K562 (cell line): ENCODE results near the gene VWDE. TPM values are rescaled to one million over a fixed set of nuclear protein-coding genes. Genes with fewer than 3 reads are reported as not detected.

Experiments
- CBX8 ChIP-seq: fragments of 200-600 bp; sonication (generic); IDR thresholded peaks from 2 replicates; pipeline ENCODE4 v1.6.1; 2012; ENCODE audit warnings: borderline replicate concordance, mixed run types, low read depth, mild to moderate bottlenecking, moderate library complexity, mixed read lengths, low read length, control low read depth, inconsistent platforms; ENCODE audit not compliant: poor library complexity, severe bottlenecking; ENCODE audit errors: extremely low read depth
- CHD4 ChIP-seq: fragments of 200-600 bp; sonication (generic); IDR thresholded peaks from 3 replicates; pipeline ENCODE4 v1.6.1; 2012; ENCODE audit warnings: low read depth, mild to moderate bottlenecking, mixed read lengths, low read length, inconsistent platforms; ENCODE audit not compliant: insufficient read depth, insufficient replicate concordance, poor library complexity, severe bottlenecking
- ESRRB ChIP-seq: fragments of 250-450 bp; sonication (Bioruptor Pico); IDR thresholded peaks from 2 replicates; pipeline ENCODE4 v1.5.0; 2020; ENCODE audit warnings: mild to moderate bottlenecking, moderate library complexity, borderline replicate concordance
- FOXM1 ChIP-seq, 2 experiments: fragments of 450-650 bp in 1 of 2; sonication (generic) in 1 of 2; formaldehyde crosslinking in 1 of 2; IDR thresholded peaks; 2 replicates each; pipeline versions ENCODE4 v1.6.1 to v1.9.0; 2017 to 2022; ENCODE audit warnings: low read depth in 2 of 2, mild to moderate bottlenecking in 2 of 2, missing genetic modification reagents in 1 of 2, moderate library complexity in 1 of 2
- KAT7 ChIP-seq: sonication (generic); formaldehyde crosslinking; IDR thresholded peaks from 2 replicates; pipeline ENCODE4 v1.8.0; 2022; ENCODE audit warnings: missing genetic modification reagents, mild to moderate bottlenecking, borderline replicate concordance
- KDM2B ChIP-seq: fragments of 250-450 bp; sonication (Bioruptor Pico); IDR thresholded peaks from 2 replicates; pipeline ENCODE4 v1.8.0; 2021; ENCODE audit warnings: mild to moderate bottlenecking, moderate library complexity
- PHF20 ChIP-seq: fragments of 450-650 bp; IDR thresholded peaks from 2 replicates; pipeline ENCODE4 v1.6.1; 2018; ENCODE audit not compliant: partially characterized antibody
- POLR2AphosphoS2 ChIP-seq: IDR thresholded peaks from 2 replicates; pipeline ENCODE4 v1.6.1; 2012; ENCODE audit warnings: low read length, improper control_type of control experiment
- PYGO2 ChIP-seq: fragments of 450-650 bp; IDR thresholded peaks from 2 replicates; pipeline ENCODE4 v1.6.1; 2016; ENCODE audit warnings: mild to moderate bottlenecking, missing genetic modification characterization, moderate library complexity, missing compliant biosample characterization
- TRIM24 ChIP-seq, 2 experiments: fragments of 450-650 bp; IDR thresholded peaks; 2 replicates each; pipeline ENCODE4 v1.6.1; 2016
- ZNF217 ChIP-seq: sonication (generic); formaldehyde crosslinking; IDR thresholded peaks from 2 replicates; pipeline ENCODE4 v1.8.0; 2022; ENCODE audit warnings: mild to moderate bottlenecking, missing genetic modification reagents
- ZNF263 ChIP-seq: sonication (generic); formaldehyde crosslinking; IDR thresholded peaks from 2 replicates; pipeline ENCODE4 v1.8.0; 2022; ENCODE audit warnings: mild to moderate bottlenecking, missing genetic modification reagents, borderline replicate concordance
- ZNF445 ChIP-seq: fragments of 250-450 bp; sonication (Bioruptor Pico); IDR thresholded peaks from 2 replicates; pipeline ENCODE4 v1.4.0; 2020; ENCODE audit warnings: low read depth, mild to moderate bottlenecking, moderate library complexity
- polyA plus RNA-seq, 8 experiments: library from polyadenylated mRNA; depleted of rRNA in 4 of 8; stranded (reverse) in 5 of 8; unstranded in 3 of 8; fragments of >200 nt; fragmentation: Nextera tagmentation in 2 of 8; fragmentation: Illumina TruSeq in 1 of 8; extraction: Ambion mirVana in 2 of 8; extraction: Trizol in 1 of 8; gene quantifications; 2 replicates each; pipeline versions ENCODE4 v1.2.1 to v1.2.3, GENCODE V29; 2011 to 2014; ENCODE audit warnings: inconsistent platforms in 1 of 8, missing spikeins in 1 of 8
- total RNA-seq, 7 experiments: library from RNA; depleted of rRNA in 6 of 7; stranded (reverse); fragments of >200 nt in 6 of 7; fragmentation: Illumina TruSeq in 2 of 7; extraction: Trizol in 2 of 7; gene quantifications; 2 replicates each; pipeline versions ENCODE4 v1.2.1 to v1.2.3, GENCODE V29; 2011 to 2021; ENCODE audit warnings: low replicate concordance in 1 of 7
- TF ChIP-seq, protein P1 (sequence below): fragments of 250-450 bp; sonication (Bioruptor Pico); IDR thresholded peaks from 2 replicates; pipeline ENCODE4 v1.5.0; 2022; ENCODE audit warnings: mild to moderate bottlenecking
- TF ChIP-seq, protein P2 (sequence below), 2 experiments: fragments of 450-650 bp in 1 of 2; sonication (generic) in 1 of 2; formaldehyde crosslinking; conservative IDR thresholded peaks; 2 replicates each; pipeline versions ENCODE4 v1.4.0 to v1.8.1; 2020 to 2022; ENCODE audit warnings: mild to moderate bottlenecking in 1 of 2, missing genetic modification reagents in 1 of 2
- TF ChIP-seq, protein P3 (sequence below): fragments of 450-650 bp; IDR thresholded peaks from 2 replicates; pipeline ENCODE4 v1.6.1; 2017; ENCODE audit warnings: antibody characterized with exemption, mild to moderate bottlenecking
- TF ChIP-seq, protein P4 (sequence below): fragments of 450-650 bp; formaldehyde crosslinking; IDR thresholded peaks from 2 replicates; pipeline ENCODE4 v1.4.0; 2020; ENCODE audit warnings: mild to moderate bottlenecking, moderate library complexity

The VWDE gene
- total and polyA plus RNA-seq, 9 of the 15 experiments (the other 6 are each of a cell fraction or from before 2014, with no cell fraction given), result 40.6 to 162 (median 95.2) TPM

DNA sequence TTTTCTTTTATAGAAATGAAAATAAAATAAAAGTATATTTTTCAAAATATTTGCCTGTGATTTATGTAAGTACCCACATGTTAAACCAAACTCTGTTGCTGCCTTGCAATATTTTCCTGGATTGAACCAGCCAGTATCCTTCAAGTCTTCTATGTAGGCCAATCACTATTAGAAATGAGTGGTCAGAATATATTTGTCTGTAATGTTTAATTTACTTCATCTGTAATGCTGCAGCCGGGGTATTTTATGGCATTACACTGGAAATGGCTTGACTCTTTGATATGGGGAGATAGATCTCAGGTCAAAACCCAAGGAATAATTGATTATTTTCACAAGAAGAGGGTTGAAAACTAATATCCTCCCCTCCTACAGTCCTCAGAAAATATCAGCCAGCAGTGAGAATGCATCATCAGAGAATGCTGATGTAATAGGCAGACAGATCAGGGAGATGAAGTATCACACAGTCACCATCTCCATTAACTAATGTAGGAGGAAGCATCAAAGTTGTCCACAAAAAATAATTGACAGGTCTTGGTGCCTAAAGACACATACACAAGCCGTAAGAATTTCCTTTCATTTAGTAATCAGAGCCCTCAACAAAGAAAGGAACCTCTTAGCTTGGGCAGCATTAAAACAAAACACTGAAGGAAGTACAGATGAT, 82.5 kb downstream of the VWDE start (continued):
- TF ChIP-seq, protein P1, sequence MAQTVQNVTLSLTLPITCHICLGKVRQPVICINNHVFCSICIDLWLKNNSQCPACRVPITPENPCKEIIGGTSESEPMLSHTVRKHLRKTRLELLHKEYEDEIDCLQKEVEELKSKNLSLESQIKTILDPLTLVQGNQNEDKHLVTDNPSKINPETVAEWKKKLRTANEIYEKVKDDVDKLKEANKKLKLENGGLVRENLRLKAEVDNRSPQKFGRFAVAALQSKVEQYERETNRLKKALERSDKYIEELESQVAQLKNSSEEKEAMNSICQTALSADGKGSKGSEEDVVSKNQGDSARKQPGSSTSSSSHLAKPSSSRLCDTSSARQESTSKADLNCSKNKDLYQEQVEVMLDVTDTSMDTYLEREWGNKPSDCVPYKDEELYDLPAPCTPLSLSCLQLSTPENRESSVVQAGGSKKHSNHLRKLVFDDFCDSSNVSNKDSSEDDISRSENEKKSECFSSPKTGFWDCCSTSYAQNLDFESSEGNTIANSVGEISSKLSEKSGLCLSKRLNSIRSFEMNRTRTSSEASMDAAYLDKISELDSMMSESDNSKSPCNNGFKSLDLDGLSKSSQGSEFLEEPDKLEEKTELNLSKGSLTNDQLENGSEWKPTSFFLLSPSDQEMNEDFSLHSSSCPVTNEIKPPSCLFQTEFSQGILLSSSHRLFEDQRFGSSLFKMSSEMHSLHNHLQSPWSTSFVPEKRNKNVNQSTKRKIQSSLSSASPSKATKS (CRISPR knock-in tag), result no peak
- no peak for TF ChIP-seq PHF20
- TF ChIP-seq, protein P2, sequence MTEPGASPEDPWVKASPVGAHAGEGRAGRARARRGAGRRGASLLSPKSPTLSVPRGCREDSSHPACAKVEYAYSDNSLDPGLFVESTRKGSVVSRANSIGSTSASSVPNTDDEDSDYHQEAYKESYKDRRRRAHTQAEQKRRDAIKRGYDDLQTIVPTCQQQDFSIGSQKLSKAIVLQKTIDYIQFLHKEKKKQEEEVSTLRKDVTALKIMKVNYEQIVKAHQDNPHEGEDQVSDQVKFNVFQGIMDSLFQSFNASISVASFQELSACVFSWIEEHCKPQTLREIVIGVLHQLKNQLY (CRISPR knock-in tag; conservative IDR thresholded peaks at IDR 0.05), result no peak
- TF ChIP-seq PYGO2 (tag), result no peak
- TF ChIP-seq ESRRB, result no peak
- no peak for TF ChIP-seq ZNF217 (CRISPR knock-in tag)
- peak in 1 of 2 experiments; percentile 57; a peak in 2 of 4 replicates for TF ChIP-seq TRIM24 (IDR thresholded peaks at IDR 0.05)
- no peak for TF ChIP-seq KAT7 (CRISPR knock-in tag)
- no peak for TF ChIP-seq KDM2B (CRISPR knock-in tag)
- TF ChIP-seq POLR2AphosphoS2, result no peak
- TF ChIP-seq, protein P3, sequence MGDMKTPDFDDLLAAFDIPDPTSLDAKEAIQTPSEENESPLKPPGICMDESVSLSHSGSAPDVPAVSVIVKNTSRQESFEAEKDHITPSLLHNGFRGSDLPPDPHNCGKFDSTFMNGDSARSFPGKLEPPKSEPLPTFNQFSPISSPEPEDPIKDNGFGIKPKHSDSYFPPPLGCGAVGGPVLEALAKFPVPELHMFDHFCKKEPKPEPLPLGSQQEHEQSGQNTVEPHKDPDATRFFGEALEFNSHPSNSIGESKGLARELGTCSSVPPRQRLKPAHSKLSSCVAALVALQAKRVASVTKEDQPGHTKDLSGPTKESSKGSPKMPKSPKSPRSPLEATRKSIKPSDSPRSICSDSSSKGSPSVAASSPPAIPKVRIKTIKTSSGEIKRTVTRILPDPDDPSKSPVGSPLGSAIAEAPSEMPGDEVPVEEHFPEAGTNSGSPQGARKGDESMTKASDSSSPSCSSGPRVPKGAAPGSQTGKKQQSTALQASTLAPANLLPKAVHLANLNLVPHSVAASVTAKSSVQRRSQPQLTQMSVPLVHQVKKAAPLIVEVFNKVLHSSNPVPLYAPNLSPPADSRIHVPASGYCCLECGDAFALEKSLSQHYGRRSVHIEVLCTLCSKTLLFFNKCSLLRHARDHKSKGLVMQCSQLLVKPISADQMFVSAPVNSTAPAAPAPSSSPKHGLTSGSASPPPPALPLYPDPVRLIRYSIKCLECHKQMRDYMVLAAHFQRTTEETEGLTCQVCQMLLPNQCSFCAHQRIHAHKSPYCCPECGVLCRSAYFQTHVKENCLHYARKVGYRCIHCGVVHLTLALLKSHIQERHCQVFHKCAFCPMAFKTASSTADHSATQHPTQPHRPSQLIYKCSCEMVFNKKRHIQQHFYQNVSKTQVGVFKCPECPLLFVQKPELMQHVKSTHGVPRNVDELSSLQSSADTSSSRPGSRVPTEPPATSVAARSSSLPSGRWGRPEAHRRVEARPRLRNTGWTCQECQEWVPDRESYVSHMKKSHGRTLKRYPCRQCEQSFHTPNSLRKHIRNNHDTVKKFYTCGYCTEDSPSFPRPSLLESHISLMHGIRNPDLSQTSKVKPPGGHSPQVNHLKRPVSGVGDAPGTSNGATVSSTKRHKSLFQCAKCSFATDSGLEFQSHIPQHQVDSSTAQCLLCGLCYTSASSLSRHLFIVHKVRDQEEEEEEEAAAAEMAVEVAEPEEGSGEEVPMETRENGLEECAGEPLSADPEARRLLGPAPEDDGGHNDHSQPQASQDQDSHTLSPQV, result no peak
- TF ChIP-seq CHD4, result no peak
- TF ChIP-seq ZNF263 (CRISPR knock-in tag), result no peak
- TF ChIP-seq FOXM1 (IDR thresholded peaks at IDR 0.05; ENCODE audit: low read depth), result no peak
- TF ChIP-seq FOXM1 (CRISPR knock-in tag; IDR thresholded peaks at IDR 0.05; ENCODE audit: low read depth), result no peak
- TF ChIP-seq, protein P4, sequence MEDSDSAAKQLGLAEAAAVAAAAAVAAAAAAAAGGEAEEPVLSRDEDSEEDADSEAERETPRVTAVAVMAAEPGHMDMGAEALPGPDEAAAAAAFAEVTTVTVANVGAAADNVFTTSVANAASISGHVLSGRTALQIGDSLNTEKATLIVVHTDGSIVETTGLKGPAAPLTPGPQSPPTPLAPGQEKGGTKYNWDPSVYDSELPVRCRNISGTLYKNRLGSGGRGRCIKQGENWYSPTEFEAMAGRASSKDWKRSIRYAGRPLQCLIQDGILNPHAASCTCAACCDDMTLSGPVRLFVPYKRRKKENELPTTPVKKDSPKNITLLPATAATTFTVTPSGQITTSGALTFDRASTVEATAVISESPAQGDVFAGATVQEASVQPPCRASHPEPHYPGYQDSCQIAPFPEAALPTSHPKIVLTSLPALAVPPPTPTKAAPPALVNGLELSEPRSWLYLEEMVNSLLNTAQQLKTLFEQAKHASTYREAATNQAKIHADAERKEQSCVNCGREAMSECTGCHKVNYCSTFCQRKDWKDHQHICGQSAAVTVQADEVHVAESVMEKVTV (CRISPR knock-in tag), result no peak
- TF ChIP-seq ZNF445 (CRISPR knock-in tag), result no peak
- TF ChIP-seq CBX8, result no peak
